Suppressor macrophage (primary cell): ENCODE data around the gene MAPK10.

Experiments
- DNase-seq, 4 experiments: peaks; one replicate each; pipeline ENCODE4 v3.0.0-alpha.2; 2020 to 2022

The MAPK10 gene

GRCh38 chr4:86338521-86338920 lies 21.3 kb downstream of the MAPK10 start:
- no peak for DNase-seq

- peak in 3 of 4 experiments; percentile 10 to 42 (median 11) for DNase-seq
These were observed 25.7 kb downstream of the MAPK10 start for GRCh38 chr4:86334020-86334750.

- no peak for DNase-seq
These were observed 26.6 kb downstream of the MAPK10 start for GRCh38 chr4:86333236-86333635.

GRCh38 chr4:86330961-86331742 lies 28.7 kb downstream of the MAPK10 start:
- DNase-seq, result peak; percentile 10 to 67 (median 34)

GRCh38 chr4:86330411-86330810 lies 29.4 kb downstream of the MAPK10 start:
- DNase-seq, result peak; percentile 39 to 73 (median 59)

GRCh38 chr4:86329431-86329830 lies 30.4 kb downstream of the MAPK10 start:
- DNase-seq, result no peak

GRCh38 chr4:86326400-86326799 lies 33.5 kb downstream of the MAPK10 start:
- DNase-seq, result no peak

GRCh38 chr4:86319390-86319789 lies 40.5 kb downstream of the MAPK10 start:
- DNase-seq, result no peak

GRCh38 chr4:86315579-86315978 lies 44.3 kb downstream of the MAPK10 start:
- DNase-seq, result no peak

GRCh38 chr4:86313656-86314055 lies 46.2 kb downstream of the MAPK10 start:
- no peak for DNase-seq

- DNase-seq, result no peak
These were observed 52.4 kb downstream of the MAPK10 start for GRCh38 chr4:86307432-86307831.

GRCh38 chr4:86306816-86307215 lies 53.0 kb downstream of the MAPK10 start:
- DNase-seq, result no peak

GRCh38 chr4:86302830-86303229 lies 57.0 kb downstream of the MAPK10 start:
- no peak for DNase-seq

- no peak for DNase-seq
These were observed 57.6 kb downstream of the MAPK10 start for GRCh38 chr4:86302251-86302650.

GRCh38 chr4:86300516-86300915 lies 59.3 kb downstream of the MAPK10 start:
- no peak for DNase-seq

GRCh38 chr4:86296865-86297264 lies 63.0 kb downstream of the MAPK10 start:
- no peak for DNase-seq

GRCh38 chr4:86294883-86295282 lies 65.0 kb downstream of the MAPK10 start:
- DNase-seq, result no peak

- DNase-seq, result no peak
These were observed 68.7 kb downstream of the MAPK10 start for GRCh38 chr4:86291180-86291579.

GRCh38 chr4:86286726-86287125 lies 73.1 kb downstream of the MAPK10 start:
- no peak for DNase-seq

- DNase-seq, result no peak
These were observed 76.5 kb downstream of the MAPK10 start for GRCh38 chr4:86283371-86283770.

- no peak for DNase-seq
These were observed 79.6 kb downstream of the MAPK10 start for GRCh38 chr4:86280246-86280645.

- DNase-seq, result no peak
These were observed 80.4 kb downstream of the MAPK10 start for GRCh38 chr4:86279293-86279960.

GRCh38 chr4:86278126-86278525 lies 81.7 kb downstream of the MAPK10 start:
- DNase-seq, result no peak

GRCh38 chr4:86274642-86275041 lies 85.2 kb downstream of the MAPK10 start:
- no peak for DNase-seq
